HEK293 (cell line): ENCODE measurements around the gene NOX5.
A peak's percentile ranks its signal among the peaks of the same experiment; 100 is the strongest.

Source experiments
- CTCF ChIA-PET: fragments of 350-600 bp; formaldehyde crosslinking; extraction: SDS; loops from one replicate; lab custom pipeline; 2021; ENCODE audit warnings: antibody characterized with exemption; lab: Yijun Ruan, JAX
- POLR2A ChIA-PET: fragments of 300-600 bp; formaldehyde crosslinking; extraction: SDS; loops from one replicate; lab custom pipeline; 2020; ENCODE audit warnings: antibody characterized with exemption, inconsistent platforms; lab: Yijun Ruan, JAX
- H3K27ac ChIP-seq: fragments of 200-500 bp; sonication (Bioruptor generic); 2 replicates; pipeline ENCODE4 v1.5.1; 2014; ENCODE audit warnings: low read depth, low read length, control low read depth, inconsistent platforms; ENCODE audit errors: extremely low read depth
- H3K36me3 ChIP-seq, 2 experiments: fragments of 200-500 bp in 1 of 2; sonication (Bioruptor generic) in 1 of 2; 1 replicate in 1 of 2; 2 replicates in 1 of 2; pipeline ENCODE4 v1.5.1; 2014 to 2017; ENCODE audit warnings: inconsistent platforms in 2 of 2, low read length in 2 of 2; ENCODE audit not compliant: control insufficient read depth in 2 of 2, insufficient read depth in 1 of 2
- H3K4me1 ChIP-seq: fragments of 200-500 bp; sonication (Bioruptor generic); 2 replicates; pipeline ENCODE4 v1.5.1; 2014; ENCODE audit warnings: mild to moderate bottlenecking, low read length, inconsistent platforms; ENCODE audit not compliant: control insufficient read depth, insufficient read depth
- H3K4me3 ChIP-seq: 2 replicates; pipeline ENCODE4 v1.5.1; 2011; ENCODE audit warnings: low read depth, mild to moderate bottlenecking, control low read depth, low read length, moderate library complexity
- H3K9me3 ChIP-seq: fragments of 200-500 bp; sonication (Bioruptor generic); 2 replicates; pipeline ENCODE4 v1.5.1; 2014; ENCODE audit warnings: low read depth, low read length, inconsistent platforms; ENCODE audit not compliant: control insufficient read depth, insufficient read depth
- FEZF1 ChIP-seq: fragments of 450-650 bp; formaldehyde crosslinking; IDR thresholded peaks from 2 replicates; pipeline ENCODE4 v1.5.1; 2016; ENCODE audit warnings: missing biosample characterization, missing genetic modification characterization
- IKZF3 ChIP-seq: fragments of 450-650 bp; IDR thresholded peaks from 2 replicates; pipeline ENCODE4 v1.5.0; 2018; ENCODE audit warnings: missing biosample characterization, mild to moderate bottlenecking, missing genetic modification characterization, moderate library complexity
- PRDM6 ChIP-seq: fragments of 450-650 bp; formaldehyde crosslinking; IDR thresholded peaks from 2 replicates; pipeline ENCODE4 v1.5.1; 2017; ENCODE audit warnings: missing biosample characterization, missing genetic modification characterization
- SCRT2 ChIP-seq: fragments of 450-650 bp; formaldehyde crosslinking; IDR thresholded peaks from 2 replicates; pipeline ENCODE4 v1.5.1; 2016; ENCODE audit warnings: missing biosample characterization, missing genetic modification characterization
- WT1 ChIP-seq: fragments of 450-650 bp; formaldehyde crosslinking; IDR thresholded peaks from 2 replicates; pipeline ENCODE4 v1.5.1; 2016; ENCODE audit warnings: missing biosample characterization, missing genetic modification characterization
- ZBTB1 ChIP-seq: fragments of 450-650 bp; formaldehyde crosslinking; IDR thresholded peaks from 2 replicates; pipeline ENCODE4 v1.5.1; 2016; ENCODE audit warnings: missing biosample characterization, missing genetic modification characterization
- ZBTB17 ChIP-seq: fragments of 450-650 bp; formaldehyde crosslinking; IDR thresholded peaks from 2 replicates; pipeline ENCODE4 v1.5.1; 2016; ENCODE audit warnings: missing biosample characterization, missing genetic modification characterization
- ZNF132 ChIP-seq: fragments of 450-650 bp; formaldehyde crosslinking; IDR thresholded peaks from 2 replicates; pipeline ENCODE4 v1.5.1; 2017; ENCODE audit warnings: missing biosample characterization, missing genetic modification characterization, borderline replicate concordance
- ZNF184 ChIP-seq: fragments of 450-650 bp; IDR thresholded peaks from 2 replicates; pipeline ENCODE4 v1.5.1; 2018; ENCODE audit warnings: missing biosample characterization, mild to moderate bottlenecking, missing genetic modification characterization
- ZNF366 ChIP-seq: fragments of 450-650 bp; formaldehyde crosslinking; conservative IDR thresholded peaks from 2 replicates; pipeline ENCODE4 v1.5.1; 2016; ENCODE audit warnings: missing biosample characterization, missing genetic modification characterization
- ZNF433 ChIP-seq: fragments of 450-650 bp; formaldehyde crosslinking; IDR thresholded peaks from 2 replicates; pipeline ENCODE4 v1.5.1; 2016; ENCODE audit warnings: missing biosample characterization, missing genetic modification characterization, low read depth
- ZNF548 ChIP-seq: fragments of 450-650 bp; formaldehyde crosslinking; IDR thresholded peaks from 2 replicates; pipeline ENCODE4 v1.5.1; 2016; ENCODE audit warnings: missing biosample characterization, missing genetic modification characterization
- ZNF558 ChIP-seq: fragments of 450-650 bp; formaldehyde crosslinking; IDR thresholded peaks from 2 replicates; pipeline ENCODE4 v1.5.1; 2016; ENCODE audit warnings: missing biosample characterization, missing genetic modification characterization
- ZNF561 ChIP-seq: fragments of 450-650 bp; IDR thresholded peaks from 2 replicates; pipeline ENCODE4 v1.5.1; 2018; ENCODE audit warnings: missing biosample characterization, missing genetic modification characterization, borderline replicate concordance
- ZNF580 ChIP-seq: fragments of 450-650 bp; formaldehyde crosslinking; IDR thresholded peaks from 2 replicates; pipeline ENCODE4 v1.5.1; 2016; ENCODE audit warnings: missing biosample characterization, missing genetic modification characterization
- ZNF585B ChIP-seq: fragments of 450-650 bp; formaldehyde crosslinking; IDR thresholded peaks from 2 replicates; pipeline ENCODE4 v1.5.1; 2016; ENCODE audit warnings: missing biosample characterization, missing genetic modification characterization
- ZNF624 ChIP-seq: fragments of 450-650 bp; formaldehyde crosslinking; IDR thresholded peaks from 2 replicates; pipeline ENCODE4 v1.5.1; 2017; ENCODE audit warnings: missing biosample characterization, missing genetic modification characterization
- ZNF692 ChIP-seq: fragments of 450-650 bp; formaldehyde crosslinking; IDR thresholded peaks from 2 replicates; pipeline ENCODE4 v1.5.1; 2016; ENCODE audit warnings: missing biosample characterization, missing genetic modification characterization
- ZNF768 ChIP-seq: fragments of 450-650 bp; formaldehyde crosslinking; IDR thresholded peaks from 2 replicates; pipeline ENCODE4 v1.5.1; 2018; ENCODE audit warnings: missing biosample characterization, mild to moderate bottlenecking, missing genetic modification characterization
- TF ChIP-seq, protein P1 (sequence below): fragments of 450-650 bp; formaldehyde crosslinking; IDR thresholded peaks from 2 replicates; pipeline ENCODE4 v1.5.1; 2016; ENCODE audit warnings: missing biosample characterization, missing genetic modification characterization
- TF ChIP-seq, protein P2 (sequence below): fragments of 450-650 bp; formaldehyde crosslinking; IDR thresholded peaks from 2 replicates; pipeline ENCODE4 v1.5.1; 2016; ENCODE audit warnings: missing biosample characterization, missing genetic modification characterization

The NOX5 gene

DNA sequence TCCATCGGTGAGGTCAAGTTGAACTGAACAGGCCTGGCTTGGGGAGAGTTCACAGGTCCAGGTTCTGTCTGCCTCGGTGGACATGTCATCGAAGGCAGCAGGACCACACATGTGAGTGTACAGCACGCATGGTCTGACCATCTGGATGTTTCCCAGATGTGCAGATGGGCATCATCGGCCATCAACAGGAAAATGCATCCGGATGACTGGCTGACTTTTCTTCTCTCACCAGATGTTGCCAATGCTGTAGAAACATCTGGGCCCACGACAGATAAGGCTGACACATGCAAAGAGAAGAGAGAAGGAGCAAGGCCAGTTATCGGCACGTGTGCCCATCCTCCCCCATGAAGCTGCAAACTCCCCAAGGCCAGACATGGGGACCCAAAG lies 45.1 kb downstream of the NOX5 start:
- TF ChIP-seq ZNF548 (0 out of 2 replicates have a peak, but pooled peaks have one; percentile 18), ZBTB17 (tag by site-specific recombination) (no peak)
- Histone ChIP-seq H3K9me3 (no peaks in the 10 kb centered on the region), H3K27ac (no peak overlapping the region), H3K4me3 (no peak overlapping the region), H3K36me3 (no peaks in the 10 kb centered on the region), H3K4me1 (peaks cover 4% of the 10 kb centered on the region)
- ChIA-PET CTCF (interaction anchor here (0.5 to 4.7 kb wide), 65 partner anchors 8 to 1517 kb away, joined by 3 to 61 read pairs (median 4); partner anchors contain the start of genes GLCE and MAP2K5), POLR2A (interaction anchor here (1.0 kb wide), 1 partner anchor 393 kb away, joined by 3 read pairs; the partner anchor contains the start of gene RPLP1)

DNA sequence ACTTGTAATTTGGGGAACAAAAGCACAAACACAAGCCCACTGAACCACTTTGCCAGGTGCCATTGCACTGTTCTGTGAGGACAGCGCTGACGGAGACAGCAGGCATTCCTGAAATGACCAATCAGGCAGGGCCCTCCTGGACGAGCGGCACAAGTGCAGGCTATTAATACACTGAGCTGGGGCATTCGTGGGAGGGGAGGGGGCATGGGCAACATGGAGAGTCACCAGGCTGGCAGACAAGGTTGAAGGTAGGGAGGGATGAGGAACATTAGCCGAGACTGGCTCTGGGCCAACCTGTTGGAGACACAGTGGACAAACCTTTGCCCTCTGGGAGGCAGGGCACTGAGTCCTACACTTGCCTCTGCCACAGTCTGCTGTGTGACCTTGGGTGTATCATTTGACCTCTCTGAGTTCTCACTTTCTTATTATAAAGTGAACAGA lies 45.6 kb downstream of the NOX5 start:
- peak; percentile 82 for TF ChIP-seq ZNF768 (tag by site-specific recombination)
- TF ChIP-seq SCRT2: peak; percentile 36; the same call in 1 of the 2 replicates
- TF ChIP-seq, protein P1, sequence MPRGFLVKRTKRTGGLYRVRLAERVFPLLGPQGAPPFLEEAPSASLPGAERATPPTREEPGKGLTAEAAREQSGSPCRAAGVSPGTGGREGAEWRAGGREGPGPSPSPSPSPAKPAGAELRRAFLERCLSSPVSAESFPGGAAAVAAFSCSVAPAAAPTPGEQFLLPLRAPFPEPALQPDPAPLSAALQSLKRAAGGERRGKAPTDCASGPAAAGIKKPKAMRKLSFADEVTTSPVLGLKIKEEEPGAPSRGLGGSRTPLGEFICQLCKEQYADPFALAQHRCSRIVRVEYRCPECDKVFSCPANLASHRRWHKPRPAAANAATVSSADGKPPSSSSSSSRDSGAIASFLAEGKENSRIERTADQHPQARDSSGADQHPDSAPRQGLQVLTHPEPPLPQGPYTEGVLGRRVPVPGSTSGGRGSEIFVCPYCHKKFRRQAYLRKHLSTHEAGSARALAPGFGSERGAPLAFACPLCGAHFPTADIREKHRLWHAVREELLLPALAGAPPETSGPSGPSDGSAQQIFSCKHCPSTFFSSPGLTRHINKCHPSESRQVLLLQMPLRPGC (tag by site-specific recombination): no peak
- Histone ChIP-seq H3K4me3 (no peak overlapping the region), H3K27ac (no peak overlapping the region), H3K9me3 (no peaks in the 10 kb centered on the region), H3K36me3 (no peaks in the 10 kb centered on the region), H3K4me1 (peaks cover 4% of the 10 kb centered on the region)
- POLR2A ChIA-PET: no interaction called here
- CTCF ChIA-PET: interaction anchor here (0.6 to 4.7 kb wide), 19 partner anchors 8 to 552 kb away, joined by 3 to 61 read pairs (median 6); partner anchors contain the start of gene GLCE

DNA sequence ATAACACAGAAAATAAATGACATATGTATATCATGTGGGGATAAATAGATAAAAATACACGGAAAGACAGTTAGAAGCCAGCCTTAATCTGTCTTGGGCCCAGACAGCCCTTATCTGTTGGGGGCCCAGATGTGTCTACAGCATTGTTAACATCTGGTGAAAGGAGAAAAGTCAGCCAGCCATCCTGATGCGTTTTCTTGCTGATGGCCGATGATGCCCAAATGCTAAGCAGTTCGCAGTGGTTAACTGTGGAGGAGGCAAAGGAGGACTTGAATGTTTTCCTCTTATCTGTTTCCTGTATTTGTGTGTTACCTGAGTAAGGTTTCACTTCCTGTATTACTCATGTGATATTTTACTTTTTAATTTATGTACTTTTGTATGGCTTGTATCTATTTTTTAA lies 46.2 kb downstream of the NOX5 start:
- no peaks in the 10 kb centered on the region for H3K36me3 ChIP-seq
- CTCF ChIA-PET: no interaction called here
- H3K4me1 ChIP-seq: peaks cover 4% of the 10 kb centered on the region
- POLR2A ChIA-PET: no interaction called here
- TF ChIP-seq, protein P2, sequence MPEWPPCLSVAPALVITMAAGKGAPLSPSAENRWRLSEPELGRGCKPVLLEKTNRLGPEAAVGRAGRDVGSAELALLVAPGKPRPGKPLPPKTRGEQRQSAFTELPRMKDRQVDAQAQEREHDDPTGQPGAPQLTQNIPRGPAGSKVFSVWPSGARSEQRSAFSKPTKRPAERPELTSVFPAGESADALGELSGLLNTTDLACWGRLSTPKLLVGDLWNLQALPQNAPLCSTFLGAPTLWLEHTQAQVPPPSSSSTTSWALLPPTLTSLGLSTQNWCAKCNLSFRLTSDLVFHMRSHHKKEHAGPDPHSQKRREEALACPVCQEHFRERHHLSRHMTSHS: no peak
- TF ChIP-seq ZNF692 (tag by site-specific recombination): no peak
- no peak for TF ChIP-seq ZNF366 (tag by site-specific recombination)
- no peak for TF ChIP-seq ZNF433
- no peak for TF ChIP-seq ZNF132 (tag by site-specific recombination)
- no peak for TF ChIP-seq ZNF585B
- no peak for TF ChIP-seq FEZF1 (tag by site-specific recombination)
- no peak for TF ChIP-seq ZNF624 (tag by site-specific recombination)
- TF ChIP-seq ZBTB1 (tag by site-specific recombination): no peak
- no peak for TF ChIP-seq ZNF184 (tag by site-specific recombination)
- no peak overlapping the region for H3K27ac ChIP-seq
- no peaks in the 10 kb centered on the region for H3K9me3 ChIP-seq
- H3K4me3 ChIP-seq: no peak overlapping the region

- H3K4me1 ChIP-seq: peaks cover 4% of the 10 kb centered on the region
- H3K27ac ChIP-seq: no peak overlapping the region
- POLR2A ChIA-PET: no interaction called here
- no peaks in the 10 kb centered on the region for H3K36me3 ChIP-seq
- no peak overlapping the region for H3K4me3 ChIP-seq
- CTCF ChIA-PET: interaction anchor here (0.6 to 1.7 kb wide), 6 partner anchors 8 to 333 kb away, joined by 3 to 5 read pairs (median 3); no protein-coding TSS in a partner anchor
- no peaks in the 10 kb centered on the region for H3K9me3 ChIP-seq
- peak; percentile 64 for TF ChIP-seq IKZF3
- peak; percentile 73; the same call in 1 of the 2 replicates for TF ChIP-seq ZNF561 (tag by site-specific recombination)
- TF ChIP-seq ZNF558 (tag by site-specific recombination): no peak
- TF ChIP-seq FEZF1 (tag by site-specific recombination): peak; percentile 44; the same call in 1 of the 2 replicates
- TF ChIP-seq, protein P1 (tag by site-specific recombination): peak; percentile 40; the same call in 1 of the 2 replicates
- peak; percentile 66 for TF ChIP-seq WT1
- 0 out of 2 replicates have a peak, but pooled peaks have one; percentile 29 for TF ChIP-seq ZNF580 (tag by site-specific recombination)
- peak; percentile 97 for TF ChIP-seq PRDM6 (tag by site-specific recombination)
These were observed 46.9 kb downstream of the NOX5 start for GRCh38 chr15:69061414-69061842.
